22Rv1 (cell line): ENCODE data around the gene ABCC8.

ENCODE experiments used
- CTCF ChIP-seq: fragments of 450-650 bp; IDR thresholded peaks from 2 replicates; pipeline ENCODE4 v1.5.1; 2017; ENCODE audit warnings: mild to moderate bottlenecking
- ZFX ChIP-seq: fragments of 450-650 bp; IDR thresholded peaks from 2 replicates; pipeline ENCODE4 v1.6.1; 2017; ENCODE audit warnings: antibody characterized with exemption, borderline replicate concordance

GRCh38 chr11:17457396-17458173, 19.1 kb downstream of the ABCC8 start:
- TF ChIP-seq CTCF (no peak), ZFX (no peak)
